Measurements from ENCODE around the gene MARCHF3.

DNA sequence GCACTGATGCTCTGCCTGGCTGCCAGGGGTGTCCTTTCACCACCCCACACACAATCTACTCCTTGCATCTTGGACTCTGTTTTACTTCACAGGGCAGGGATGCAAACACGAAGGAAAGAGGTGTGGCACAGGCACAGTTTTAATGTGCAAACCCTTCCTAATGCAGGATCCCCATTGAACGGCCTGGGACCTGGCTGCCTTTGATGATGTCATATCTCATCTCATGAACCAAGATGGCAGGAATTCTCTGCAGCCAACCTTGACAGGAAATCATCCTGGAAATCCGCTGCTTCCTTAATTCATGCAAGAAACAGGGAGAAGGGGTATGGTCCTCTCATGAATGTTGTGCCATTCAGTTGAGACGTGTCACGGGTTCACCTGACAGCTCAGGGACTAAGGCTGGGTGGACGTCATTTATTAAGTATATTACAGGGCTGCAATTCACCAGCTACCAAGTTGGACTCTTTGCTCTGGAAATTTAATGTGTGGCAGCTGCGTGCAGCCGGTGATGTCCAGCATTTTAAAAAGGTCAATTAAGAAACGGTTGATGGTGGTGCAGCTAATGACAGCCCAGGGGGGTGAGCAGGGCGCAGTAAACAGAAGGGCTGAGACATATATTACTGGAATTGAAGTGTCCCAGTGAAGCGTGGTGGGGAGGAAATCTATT lies 161.9 kb downstream of the MARCHF3 start:
- TF ChIP-seq SMAD1 (IDR thresholded peaks at IDR 0.05; ENCODE audit: low read depth, partially characterized antibody) (no peak), EP300 (IDR thresholded peaks at IDR 0.05; ENCODE audit: borderline replicate concordance in 1 of 2, control insufficient read depth in 1 of 2, low read depth in 2 of 2, low read length in 2 of 2) (no peak), TAF1 (IDR thresholded peaks at IDR 0.05; ENCODE audit: borderline replicate concordance, low read depth, low read length) (no peak), POLR2AphosphoS5 (IDR thresholded peaks at IDR 0.05; ENCODE audit: low read length) (no peak), POLR2A (IDR thresholded peaks at IDR 0.05; ENCODE audit: low read depth, low read length) (no peak), ATF2 (IDR thresholded peaks at IDR 0.05; ENCODE audit: low read length) (no peak), NFYB (IDR thresholded peaks at IDR 0.05; ENCODE audit: insufficient read depth, low read depth, low read length) (no peak), CTCF (IDR thresholded peaks at IDR 0.05 in 2 of 3, conservative IDR thresholded peaks at IDR 0.05 in 1 of 3; ENCODE audit: control insufficient read depth in 2 of 3, extremely low read depth in 1 of 3, insufficient read depth in 1 of 3, low read depth in 3 of 3, low read length in 3 of 3) (no peak), MXI1 (IDR thresholded peaks at IDR 0.05; ENCODE audit: low read depth, low read length) (no peak), SMC3 (IDR thresholded peaks at IDR 0.05; ENCODE audit: borderline replicate concordance, low read length) (no peak), SUZ12 (IDR thresholded peaks at IDR 0.05; ENCODE audit: unreplicated experiment) (no peak)
- TF ChIP-seq, protein P1, sequence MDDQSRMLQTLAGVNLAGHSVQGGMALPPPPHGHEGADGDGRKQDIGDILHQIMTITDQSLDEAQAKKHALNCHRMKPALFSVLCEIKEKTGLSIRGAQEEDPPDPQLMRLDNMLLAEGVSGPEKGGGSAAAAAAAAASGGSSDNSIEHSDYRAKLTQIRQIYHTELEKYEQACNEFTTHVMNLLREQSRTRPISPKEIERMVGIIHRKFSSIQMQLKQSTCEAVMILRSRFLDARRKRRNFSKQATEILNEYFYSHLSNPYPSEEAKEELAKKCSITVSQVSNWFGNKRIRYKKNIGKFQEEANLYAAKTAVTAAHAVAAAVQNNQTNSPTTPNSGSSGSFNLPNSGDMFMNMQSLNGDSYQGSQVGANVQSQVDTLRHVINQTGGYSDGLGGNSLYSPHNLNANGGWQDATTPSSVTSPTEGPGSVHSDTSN (IDR thresholded peaks at IDR 0.05; ENCODE audit: insufficient replicate concordance, low read depth, low read length) = no peak

Measured in GM12878 (cell line).